HEK293T (cell line): ENCODE measurements around the gene SMKR1.

ENCODE experiments used
- BHLHE40 ChIP-seq: fragments of 450-650 bp; IDR thresholded peaks from 2 replicates; pipeline ENCODE4 v1.6.1; 2016; ENCODE audit warnings: mild to moderate bottlenecking, moderate library complexity, borderline replicate concordance
- ELF4 ChIP-seq: fragments of 450-650 bp; IDR thresholded peaks from 2 replicates; pipeline ENCODE4 v1.6.1; 2017; ENCODE audit warnings: antibody characterized with exemption
- FOXA1 ChIP-seq: fragments of 450-650 bp; IDR thresholded peaks from 2 replicates; pipeline ENCODE4 v1.6.1; 2016; ENCODE audit warnings: mild to moderate bottlenecking
- FOXK2 ChIP-seq: fragments of 450-650 bp; IDR thresholded peaks from 2 replicates; pipeline ENCODE4 v1.6.1; 2016; ENCODE audit warnings: mild to moderate bottlenecking
- FOXM1 ChIP-seq: fragments of 450-650 bp; IDR thresholded peaks from 2 replicates; pipeline ENCODE4 v1.6.1; 2017; ENCODE audit warnings: mild to moderate bottlenecking, borderline replicate concordance
- HDGF ChIP-seq: fragments of 450-650 bp; IDR thresholded peaks from 2 replicates; pipeline ENCODE4 v1.6.1; 2017; ENCODE audit warnings: antibody characterized with exemption, borderline replicate concordance
- LEF1 ChIP-seq: fragments of 450-650 bp; IDR thresholded peaks from 2 replicates; pipeline ENCODE4 v1.6.1; 2017; ENCODE audit warnings: mild to moderate bottlenecking, borderline replicate concordance
- SP1 ChIP-seq: fragments of 450-650 bp; IDR thresholded peaks from 2 replicates; pipeline ENCODE4 v1.6.1; 2017
- TARDBP ChIP-seq: fragments of 450-650 bp; IDR thresholded peaks from 2 replicates; pipeline ENCODE4 v1.6.1; 2016

DNA sequence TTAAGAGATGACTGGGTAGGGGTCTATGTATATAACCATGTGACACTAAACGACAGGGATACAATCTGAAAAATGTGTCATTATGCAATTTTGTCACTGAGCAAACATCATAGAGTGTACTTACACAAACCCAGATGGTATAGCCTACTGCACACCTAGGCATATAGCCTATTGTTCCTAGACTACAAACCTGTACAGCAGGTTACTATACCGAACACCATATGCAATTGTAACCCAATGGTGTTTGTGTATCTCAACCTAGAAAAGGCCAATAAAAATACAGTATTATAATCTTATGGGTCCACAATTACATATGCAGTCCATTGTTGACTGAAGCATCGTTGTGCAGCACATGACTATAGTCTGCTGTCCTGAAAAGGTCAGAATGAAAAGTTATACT lies 45.2 kb upstream of the SMKR1 start:
- TF ChIP-seq SP1, result no peak
- TF ChIP-seq FOXM1, result no peak
- TF ChIP-seq ELF4, result no peak
- TF ChIP-seq TARDBP, result no peak
- no peak for TF ChIP-seq BHLHE40
- TF ChIP-seq HDGF, result no peak
- TF ChIP-seq FOXA1, result no peak
- no peak for TF ChIP-seq FOXK2
- no peak for TF ChIP-seq LEF1
